ENCODE measurements around the gene FBXO31. TPM values are rescaled to one million over a fixed set of nuclear protein-coding genes. Genes with fewer than 3 reads are reported as not detected.

Gene FBXO31
- total and polyA plus RNA-seq, 9 of the 15 experiments (the other 6 are each of a cell fraction or from before 2014, with no cell fraction given) = 0.18 to 33.3 (median 10.9) TPM

DNA sequence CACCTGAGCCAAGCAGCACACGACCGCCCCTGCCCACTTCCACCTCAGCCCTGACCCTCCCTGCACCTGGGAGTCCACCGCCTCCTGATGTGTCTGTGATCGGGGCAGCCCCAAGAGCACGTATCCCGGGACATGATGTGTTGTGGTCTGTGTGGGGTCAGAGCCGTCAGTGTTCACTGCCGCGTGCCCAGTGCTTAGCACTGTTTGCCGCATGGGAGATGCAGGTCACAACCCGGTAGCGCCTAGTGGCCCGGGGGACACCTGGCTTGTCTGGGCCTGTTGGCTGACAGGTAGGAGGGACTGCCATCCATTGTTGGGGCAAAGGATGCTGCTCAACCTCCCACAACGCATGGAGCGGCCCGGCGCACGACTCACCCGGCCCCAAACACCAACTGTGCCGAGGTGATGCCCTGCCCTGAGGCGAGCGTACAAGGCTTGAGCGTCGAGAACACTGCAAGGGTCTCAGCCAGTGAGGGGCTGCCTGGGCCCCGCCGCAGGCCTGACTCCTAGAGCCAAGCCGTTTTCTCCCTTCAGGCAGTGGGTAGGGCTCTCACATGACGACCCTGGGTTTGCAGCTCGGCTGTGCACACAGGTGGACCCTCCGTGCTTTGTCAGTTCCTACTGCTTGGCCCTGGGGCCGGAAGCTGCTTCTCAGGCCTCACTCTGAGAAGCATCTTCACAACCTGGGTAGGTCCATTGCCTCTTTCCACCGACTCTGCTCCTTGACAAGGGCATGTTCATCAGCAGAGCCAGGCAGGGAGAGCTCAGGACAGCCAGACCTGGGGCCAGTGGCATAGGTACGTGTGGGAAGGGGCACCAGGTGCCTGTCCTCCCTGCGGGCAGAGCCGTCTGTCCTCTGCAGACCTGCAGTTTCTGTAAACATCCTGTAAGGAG, 60.5 kb downstream of the FBXO31 start (continued):
- TF ChIP-seq CBFA2T2 (conservative IDR thresholded peaks at IDR 0.05) (no peak), FOXA3 (CRISPR knock-in tag; conservative IDR thresholded peaks at IDR 0.05 in 1 of 2, IDR thresholded peaks at IDR 0.05 in 1 of 2) (no peak), ZFP1 (CRISPR knock-in tag; IDR thresholded peaks at IDR 0.05) (no peak), ZNF75A (CRISPR knock-in tag; IDR thresholded peaks at IDR 0.05) (no peak), KDM4B (IDR thresholded peaks at IDR 0.05; ENCODE audit: borderline replicate concordance in 2 of 2, low read depth in 1 of 2) (no peak), TEAD1 (CRISPR knock-in tag; IDR thresholded peaks at IDR 0.05) (no peak), ZEB2 (IDR thresholded peaks at IDR 0.05) (no peak), EP400 (IDR thresholded peaks at IDR 0.05) (no peak), PRMT5 (CRISPR knock-in tag; IDR thresholded peaks at IDR 0.05) (no peak), ATF4 (CRISPR knock-in tag; IDR thresholded peaks at IDR 0.05) (no peak), CC2D1A (IDR thresholded peaks at IDR 0.05) (no peak), ZNF280B (CRISPR knock-in tag; IDR thresholded peaks at IDR 0.05) (no peak)
- TF ChIP-seq, protein P1, sequence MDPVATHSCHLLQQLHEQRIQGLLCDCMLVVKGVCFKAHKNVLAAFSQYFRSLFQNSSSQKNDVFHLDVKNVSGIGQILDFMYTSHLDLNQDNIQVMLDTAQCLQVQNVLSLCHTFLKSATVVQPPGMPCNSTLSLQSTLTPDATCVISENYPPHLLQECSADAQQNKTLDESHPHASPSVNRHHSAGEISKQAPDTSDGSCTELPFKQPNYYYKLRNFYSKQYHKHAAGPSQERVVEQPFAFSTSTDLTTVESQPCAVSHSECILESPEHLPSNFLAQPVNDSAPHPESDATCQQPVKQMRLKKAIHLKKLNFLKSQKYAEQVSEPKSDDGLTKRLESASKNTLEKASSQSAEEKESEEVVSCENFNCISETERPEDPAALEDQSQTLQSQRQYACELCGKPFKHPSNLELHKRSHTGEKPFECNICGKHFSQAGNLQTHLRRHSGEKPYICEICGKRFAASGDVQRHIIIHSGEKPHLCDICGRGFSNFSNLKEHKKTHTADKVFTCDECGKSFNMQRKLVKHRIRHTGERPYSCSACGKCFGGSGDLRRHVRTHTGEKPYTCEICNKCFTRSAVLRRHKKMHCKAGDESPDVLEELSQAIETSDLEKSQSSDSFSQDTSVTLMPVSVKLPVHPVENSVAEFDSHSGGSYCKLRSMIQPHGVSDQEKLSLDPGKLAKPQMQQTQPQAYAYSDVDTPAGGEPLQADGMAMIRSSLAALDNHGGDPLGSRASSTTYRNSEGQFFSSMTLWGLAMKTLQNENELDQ (CRISPR knock-in tag; IDR thresholded peaks at IDR 0.05; ENCODE audit: borderline replicate concordance) = no peak

All from K562 (cell line).